GM12865 (cell line): ENCODE data around the gene NDUFAF3.

Experiments used
- DNase-seq: peaks from one replicate; pipeline ENCODE4 v3.0.0; 2010; ENCODE audit warnings: low read depth
- H3K4me3 ChIP-seq: 2 replicates; pipeline ENCODE4 v1.5.1; 2011; ENCODE audit warnings: mild to moderate bottlenecking, low read depth, low read length, control low read depth
- TF ChIP-seq, protein P1 (sequence below): IDR thresholded peaks from 2 replicates; pipeline ENCODE4 v1.5.1; 2011; ENCODE audit warnings: low read length, control low read depth, low read depth, inconsistent platforms; ENCODE audit not compliant: insufficient read depth; ENCODE audit errors: missing control alignments

Gene NDUFAF3

DNA sequence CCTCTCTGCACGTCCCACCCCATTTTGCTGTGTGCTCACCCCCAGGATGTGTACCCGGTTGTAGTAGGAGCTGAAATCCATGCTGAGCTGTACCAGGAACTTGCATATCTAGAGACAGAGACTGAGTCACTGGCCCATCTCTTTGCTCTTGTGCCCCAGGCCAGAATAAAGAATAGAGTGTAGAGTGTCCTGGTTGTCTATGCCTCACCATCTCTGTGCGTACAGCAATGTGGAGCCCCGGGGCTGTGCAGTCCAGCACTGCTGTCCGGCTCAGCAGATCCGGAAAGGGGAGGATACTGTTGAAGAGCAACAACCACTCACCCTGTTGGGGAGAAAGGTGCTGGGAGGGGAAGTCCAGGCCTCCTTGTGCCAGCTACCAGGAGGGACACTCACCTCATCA is 6.2 kb upstream of the NDUFAF3 start:
- TF ChIP-seq, protein P1, sequence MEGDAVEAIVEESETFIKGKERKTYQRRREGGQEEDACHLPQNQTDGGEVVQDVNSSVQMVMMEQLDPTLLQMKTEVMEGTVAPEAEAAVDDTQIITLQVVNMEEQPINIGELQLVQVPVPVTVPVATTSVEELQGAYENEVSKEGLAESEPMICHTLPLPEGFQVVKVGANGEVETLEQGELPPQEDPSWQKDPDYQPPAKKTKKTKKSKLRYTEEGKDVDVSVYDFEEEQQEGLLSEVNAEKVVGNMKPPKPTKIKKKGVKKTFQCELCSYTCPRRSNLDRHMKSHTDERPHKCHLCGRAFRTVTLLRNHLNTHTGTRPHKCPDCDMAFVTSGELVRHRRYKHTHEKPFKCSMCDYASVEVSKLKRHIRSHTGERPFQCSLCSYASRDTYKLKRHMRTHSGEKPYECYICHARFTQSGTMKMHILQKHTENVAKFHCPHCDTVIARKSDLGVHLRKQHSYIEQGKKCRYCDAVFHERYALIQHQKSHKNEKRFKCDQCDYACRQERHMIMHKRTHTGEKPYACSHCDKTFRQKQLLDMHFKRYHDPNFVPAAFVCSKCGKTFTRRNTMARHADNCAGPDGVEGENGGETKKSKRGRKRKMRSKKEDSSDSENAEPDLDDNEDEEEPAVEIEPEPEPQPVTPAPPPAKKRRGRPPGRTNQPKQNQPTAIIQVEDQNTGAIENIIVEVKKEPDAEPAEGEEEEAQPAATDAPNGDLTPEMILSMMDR, result no peak
- no peak overlapping the region for H3K4me3 ChIP-seq
- DNase-seq, result no peak

DNA sequence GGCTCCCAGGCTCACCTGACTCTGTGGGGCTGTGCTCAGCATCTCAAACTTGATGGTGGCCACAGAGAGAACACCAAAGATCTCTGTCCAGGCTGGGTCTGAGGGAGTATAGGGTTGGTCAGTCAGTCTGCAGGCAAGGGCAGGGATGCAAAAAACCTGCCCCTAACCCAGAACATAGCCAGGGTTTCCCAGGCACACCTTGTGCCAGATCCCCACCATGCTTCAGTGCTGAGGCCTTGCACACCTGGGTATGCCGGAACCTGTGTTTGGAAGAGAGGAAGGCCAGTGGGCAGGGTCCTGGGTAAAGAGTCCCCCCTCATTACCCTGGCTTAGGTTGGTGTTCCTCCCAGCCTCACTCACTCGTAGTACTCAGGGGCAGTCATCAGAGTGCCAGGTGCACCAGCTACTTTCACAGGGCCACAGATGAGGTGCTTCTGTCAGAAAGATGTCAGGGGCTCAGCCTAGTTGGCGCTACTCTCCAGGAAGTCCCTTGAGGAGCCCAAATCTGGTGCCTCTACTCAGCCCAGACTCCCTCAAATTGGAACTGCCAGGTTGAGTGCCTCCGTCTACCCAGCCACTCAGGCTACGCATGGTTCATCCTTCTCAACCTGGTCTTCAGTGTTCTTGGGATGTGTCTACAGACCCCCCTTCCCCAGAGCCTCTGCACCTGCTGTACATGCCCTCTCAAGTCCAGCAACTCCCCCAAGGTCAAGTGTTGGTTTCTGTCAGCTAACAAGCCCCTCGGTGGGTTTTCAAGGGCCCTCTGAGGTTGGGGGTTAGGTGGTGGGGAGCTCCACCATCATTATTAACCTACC is 5.3 kb upstream of the NDUFAF3 start:
- TF ChIP-seq, protein P1, result no peak
- DNase-seq, result no peak
- no peak overlapping the region for H3K4me3 ChIP-seq

DNA sequence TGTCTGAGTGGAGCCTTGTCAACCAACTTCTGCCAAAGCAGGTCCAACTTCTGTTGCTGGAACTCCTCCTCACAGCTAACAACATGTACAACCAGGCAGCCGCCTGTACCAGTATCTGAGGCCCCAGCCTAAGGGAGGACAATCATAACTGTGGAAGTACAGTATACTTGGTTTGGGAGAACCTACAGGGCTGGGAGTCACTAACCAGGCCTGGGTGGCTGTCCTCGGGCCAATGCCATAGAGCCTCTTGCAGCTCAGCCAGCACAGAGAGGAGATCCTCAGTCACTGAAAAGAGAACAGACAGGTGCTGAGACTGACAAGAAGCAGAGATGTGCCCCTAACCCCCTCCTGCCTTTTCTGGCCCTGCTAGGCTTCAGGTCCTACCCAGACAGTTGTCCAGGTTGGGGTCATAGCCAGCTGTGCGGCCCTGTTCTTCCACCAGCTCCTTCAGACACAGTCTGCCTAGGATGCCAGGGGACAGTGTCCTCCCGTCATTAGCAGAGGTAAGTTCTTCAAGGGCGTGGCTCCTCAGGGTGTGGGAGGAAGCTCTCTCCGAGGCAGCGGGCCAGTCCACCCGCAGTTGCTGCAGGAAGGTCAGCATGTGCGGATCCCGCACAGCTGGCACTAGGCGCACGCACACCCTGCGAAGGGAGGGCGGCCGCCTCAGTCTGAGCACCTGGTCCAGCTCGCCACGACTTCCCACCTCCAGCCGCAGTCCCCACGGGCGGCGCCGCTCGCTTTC is 4.5 kb upstream of the NDUFAF3 start:
- DNase-seq, result no peak
- TF ChIP-seq, protein P1, result no peak

DNA sequence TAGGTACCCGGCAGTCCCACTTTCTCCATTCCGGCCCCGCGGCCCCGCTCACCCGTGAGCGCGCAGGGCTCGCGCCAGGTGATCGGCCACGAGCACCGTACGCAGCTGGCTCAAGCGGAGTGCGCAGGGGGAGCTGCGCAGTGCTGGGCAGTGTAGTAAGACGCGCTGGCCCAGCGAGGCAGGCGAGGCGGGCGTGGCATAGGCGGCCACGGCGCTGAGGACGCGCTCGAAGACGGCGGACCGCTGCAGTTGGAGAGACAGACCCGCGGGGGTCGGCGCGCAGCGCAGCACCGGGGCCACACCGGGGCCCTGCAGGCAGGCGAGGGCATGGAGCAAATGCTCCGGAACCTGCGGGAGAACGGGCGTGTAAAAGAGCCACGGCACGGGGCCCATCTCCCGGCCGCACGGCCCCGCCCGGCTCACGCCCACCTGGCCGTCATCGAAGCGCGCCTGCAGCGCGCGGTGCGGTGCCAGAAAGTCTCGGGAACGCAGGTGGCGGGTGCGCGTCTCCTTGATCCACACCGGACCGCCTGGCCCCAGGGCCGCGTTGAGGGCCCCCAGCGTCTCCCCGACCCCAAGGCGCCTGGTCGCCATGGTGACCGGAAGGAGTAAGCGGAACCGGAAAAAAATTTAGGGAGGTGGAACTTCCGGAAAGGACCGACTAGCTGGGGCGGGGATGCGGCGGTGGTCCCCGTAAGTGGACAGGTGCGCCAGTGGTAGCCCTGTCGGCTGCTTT is 3.8 kb upstream of the NDUFAF3 start, which contains the start of gene DALRD3:
DALRD3 (minus strand) TSS at position 610 of the 736 bp plus-strand sequence; CDS start at position 594, 16 bp downstream.
- TF ChIP-seq, protein P1, result no peak
- DNase-seq, result peak; percentile 88

More for the DNA sequence above, 4.5 kb upstream of the NDUFAF3 start:
- H3K4me3 ChIP-seq, result peak overlapping the region; percentile 94

DNA sequence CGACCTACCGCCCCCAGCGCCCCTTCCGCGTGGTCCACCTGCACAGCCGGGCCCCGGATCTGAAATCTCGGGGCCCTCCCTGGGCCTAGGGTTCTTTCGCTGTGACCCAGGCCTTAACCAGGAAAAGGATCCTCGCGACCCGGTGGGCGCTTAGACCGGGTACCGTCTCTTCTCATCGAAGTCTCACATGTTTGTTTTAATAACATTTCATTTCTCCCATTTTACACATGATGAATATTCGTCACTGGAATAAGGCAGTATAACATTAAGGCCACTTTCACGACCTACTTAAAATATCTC is 3.3 kb upstream of the NDUFAF3 start:
- TF ChIP-seq, protein P1, result no peak
- H3K4me3 ChIP-seq, result peak overlapping the region; percentile 94
- no peak for DNase-seq

More for the DNA sequence above, 3.8 kb upstream of the NDUFAF3 start, which contains the start of gene DALRD3:
- peak within 1 kb of the TSS; percentile 94 for H3K4me3 ChIP-seq

DNA sequence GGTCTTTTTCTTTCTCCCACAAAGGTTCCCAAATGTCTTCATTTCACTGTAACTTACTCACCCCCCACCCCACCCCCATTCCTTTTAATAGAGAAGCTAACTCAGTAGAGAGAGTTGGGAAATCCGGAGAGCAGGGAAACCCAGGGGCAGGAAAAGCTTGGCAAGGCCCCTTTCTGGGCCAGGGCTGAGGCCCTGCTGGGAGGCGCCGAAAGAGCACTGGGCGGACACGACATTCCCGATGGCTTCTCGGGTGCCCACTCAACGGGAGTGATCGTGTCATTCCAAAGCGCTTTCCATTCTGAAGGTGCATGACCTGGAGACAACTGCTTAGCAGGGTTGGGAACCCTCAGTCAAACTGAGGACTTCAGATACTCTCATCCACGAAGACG is 2.0 kb upstream of the NDUFAF3 start:
- H3K4me3 ChIP-seq, result peak overlapping the region; percentile 94
- no peak for DNase-seq
- TF ChIP-seq, protein P1, result no peak
